ENCODE results near the gene CDH12. TPM values are rescaled to one million over a fixed set of nuclear protein-coding genes. Genes with fewer than 3 reads are reported as not detected.

Gene CDH12
- total RNA-seq, 1 experiment from 2014 or later, result not detected

DNA sequence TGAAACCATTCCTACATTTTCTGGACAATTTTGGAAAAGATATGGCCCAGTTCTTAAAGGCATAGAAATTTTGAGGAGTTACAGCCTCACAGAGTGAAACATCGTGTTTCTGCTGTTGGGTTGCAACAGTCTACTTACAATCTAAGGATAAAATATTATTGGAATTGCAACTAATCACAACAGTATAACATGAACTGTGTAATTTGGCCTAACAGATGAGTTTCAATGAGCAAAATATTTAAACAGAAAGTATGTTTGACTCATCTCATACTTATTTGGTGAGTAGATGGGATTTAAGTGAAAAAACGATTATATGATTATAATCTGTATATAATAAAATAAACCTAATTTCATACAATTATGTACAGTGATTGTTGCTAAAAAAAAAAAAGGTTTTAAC lies 1061.8 kb downstream of the CDH12 start:
- Mint-ChIP-seq H3K36me3 (ENCODE audit: insufficient read depth in 1 of 3, low read depth in 3 of 3) (no peaks in the 10 kb centered on the region; a peak in 1 of 7 replicates), H3K9me3 (no peaks in the 10 kb centered on the region), H3K27ac (no peak overlapping the region), H3K4me3 (no peak overlapping the region), H3K27me3 (ENCODE audit: low read depth) (no peaks in the 10 kb centered on the region; the same call in 1 of the 2 replicates), H3K4me1 (no peaks in the 10 kb centered on the region)
- no peak for DNase-seq
- Histone ChIP-seq H2AFZ (ENCODE audit: low read length) (no peak overlapping the region), H3K4me1 (ENCODE audit: insufficient read depth, low read length) (no peaks in the 10 kb centered on the region), H2BK12ac (ENCODE audit: insufficient read length, low read depth, low read length) (no peak overlapping the region), H3K9me3 (ENCODE audit: control insufficient read depth, low read depth, low read length) (no peaks in the 10 kb centered on the region), H3K4me2 (ENCODE audit: insufficient read depth, insufficient read length, low read length) (no peak overlapping the region), H3T11ph (ENCODE audit: low read length) (no peak overlapping the region), H3K27ac (ENCODE audit: insufficient read length, low read depth, low read length) (no peak overlapping the region), H3K27me3 (ENCODE audit: insufficient read depth, low read length) (no peaks in the 10 kb centered on the region), H3K23ac (ENCODE audit: insufficient read length, low read depth, low read length) (no peak overlapping the region), H3K79me1 (ENCODE audit: insufficient read depth, low read depth, low read length, poor library complexity, severe bottlenecking) (no peaks in the 10 kb centered on the region), H3K56ac (ENCODE audit: insufficient read length, low read depth, low read length) (no peak overlapping the region), H4K91ac (ENCODE audit: insufficient read length, low read depth, low read length) (no peak overlapping the region), H3K23me2 (ENCODE audit: insufficient read length, low read depth, low read length, poor library complexity, severe bottlenecking) (no peaks in the 10 kb centered on the region), H3K79me2 (ENCODE audit: insufficient read depth, low read length) (no peaks in the 10 kb centered on the region), H2BK120ac (ENCODE audit: low read depth, low read length, poor library complexity, severe bottlenecking) (no peak overlapping the region), H3K14ac (ENCODE audit: insufficient read depth, low read length) (no peak overlapping the region), H3K18ac (ENCODE audit: insufficient read length, low read depth, low read length) (no peak overlapping the region), H2BK20ac (ENCODE audit: low read depth, low read length, poor library complexity, severe bottlenecking) (no peak overlapping the region), H2BK5ac (ENCODE audit: insufficient read length, low read length) (no peak overlapping the region), H4K20me1 (ENCODE audit: control insufficient read depth, insufficient read depth, insufficient read length) (no peaks in the 10 kb centered on the region), H3K9ac (ENCODE audit: extremely low read depth, insufficient read length, low read length) (no peak overlapping the region), H2BK15ac (ENCODE audit: low read depth, low read length) (no peak overlapping the region), H3K4ac (ENCODE audit: low read depth, low read length) (no peak overlapping the region), H4K8ac (replicated peaks; ENCODE audit: insufficient read length, low read depth, low read length) (no peak overlapping the region), H2AK5ac (ENCODE audit: insufficient read length, low read length) (no peak overlapping the region), H4K5ac (ENCODE audit: insufficient read length, low read depth, low read length) (no peak overlapping the region)
- WGBS (ENCODE audit: extremely low coverage, insufficient read length, low lambda C conversion rate), result no CpG with 5 or more reads among the region's 2 CpGs
- TF ChIP-seq, protein P1, sequence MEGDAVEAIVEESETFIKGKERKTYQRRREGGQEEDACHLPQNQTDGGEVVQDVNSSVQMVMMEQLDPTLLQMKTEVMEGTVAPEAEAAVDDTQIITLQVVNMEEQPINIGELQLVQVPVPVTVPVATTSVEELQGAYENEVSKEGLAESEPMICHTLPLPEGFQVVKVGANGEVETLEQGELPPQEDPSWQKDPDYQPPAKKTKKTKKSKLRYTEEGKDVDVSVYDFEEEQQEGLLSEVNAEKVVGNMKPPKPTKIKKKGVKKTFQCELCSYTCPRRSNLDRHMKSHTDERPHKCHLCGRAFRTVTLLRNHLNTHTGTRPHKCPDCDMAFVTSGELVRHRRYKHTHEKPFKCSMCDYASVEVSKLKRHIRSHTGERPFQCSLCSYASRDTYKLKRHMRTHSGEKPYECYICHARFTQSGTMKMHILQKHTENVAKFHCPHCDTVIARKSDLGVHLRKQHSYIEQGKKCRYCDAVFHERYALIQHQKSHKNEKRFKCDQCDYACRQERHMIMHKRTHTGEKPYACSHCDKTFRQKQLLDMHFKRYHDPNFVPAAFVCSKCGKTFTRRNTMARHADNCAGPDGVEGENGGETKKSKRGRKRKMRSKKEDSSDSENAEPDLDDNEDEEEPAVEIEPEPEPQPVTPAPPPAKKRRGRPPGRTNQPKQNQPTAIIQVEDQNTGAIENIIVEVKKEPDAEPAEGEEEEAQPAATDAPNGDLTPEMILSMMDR (conservative IDR thresholded peaks at IDR 0.05), result no peak
